Panc1 (cell line): ENCODE results near the gene C1orf159. TPM values are rescaled to one million over a fixed set of nuclear protein-coding genes. Genes with fewer than 3 reads are reported as not detected.

Experiments
- ATAC-seq: fragments of 200-7000 bp; cut with Tn5 transposase; 2 replicates; pipeline ENCODE4 v1.9.1; 2020; ENCODE audit warnings: mild to moderate bottlenecking, moderate library complexity
- BruUV-seq: library from RNA; stranded (reverse); fragments of 400-500 nt; replicated peaks from 2 replicates; lab custom pipeline; 2021; lab: Mats Ljungman, UMichigan
- CTCF ChIA-PET: fragments of 300-600 bp; sonication (Branson Sonifier 250); formaldehyde crosslinking; loops from one replicate; lab custom pipeline; 2022; ENCODE audit warnings: antibody characterized with exemption; lab: Charles Lee
- POLR2A ChIA-PET: fragments of 300-600 bp; sonication (Branson Sonifier 250); formaldehyde crosslinking; loops from one replicate; lab custom pipeline; 2022; ENCODE audit warnings: antibody characterized with exemption; lab: Charles Lee
- DNase-seq: peaks from one replicate; pipeline ENCODE4 v3.0.0-alpha.2; 2010; ENCODE audit warnings: low read depth, low spot score
- H3K27ac ChIP-seq: 2 replicates; pipeline ENCODE4 v1.5.1; 2011; ENCODE audit warnings: mild to moderate bottlenecking, low read length, inconsistent platforms
- H3K27me3 ChIP-seq: fragments of 200-500 bp; sonication (Bioruptor generic); 2 replicates; pipeline ENCODE4 v1.6.0; 2014; ENCODE audit warnings: low read length, inconsistent platforms; ENCODE audit not compliant: control insufficient read depth, insufficient read depth
- H3K36me3 ChIP-seq: fragments of 200-500 bp; sonication (Bioruptor generic); 2 replicates; pipeline ENCODE4 v1.5.1; 2014; ENCODE audit warnings: inconsistent platforms, mild to moderate bottlenecking, low read length, moderate library complexity; ENCODE audit not compliant: control insufficient read depth, insufficient read depth
- H3K4me1 ChIP-seq: 2 replicates; pipeline ENCODE4 v1.5.1; 2011; ENCODE audit warnings: inconsistent platforms, mild to moderate bottlenecking, low read length, moderate library complexity; ENCODE audit not compliant: control insufficient read depth, insufficient read depth
- H3K4me3 ChIP-seq, 2 experiments: 2 replicates each; pipeline ENCODE4 v1.5.1; 2011 to 2012; ENCODE audit warnings: low read depth in 2 of 2, low read length in 2 of 2, mild to moderate bottlenecking in 2 of 2, inconsistent platforms in 1 of 2, moderate library complexity in 1 of 2
- H3K9me3 ChIP-seq: fragments of 200-500 bp; sonication (Bioruptor generic); 2 replicates; pipeline ENCODE4 v1.5.1; 2014; ENCODE audit warnings: low read depth, mild to moderate bottlenecking, inconsistent platforms, low read length, moderate library complexity; ENCODE audit not compliant: control insufficient read depth, insufficient read depth
- POLR2AphosphoS5 ChIP-seq: IDR thresholded peaks from 2 replicates; pipeline ENCODE4 v1.6.1; 2012; ENCODE audit warnings: mild to moderate bottlenecking, low read depth, low read length, moderate library complexity
- SIN3A ChIP-seq: IDR thresholded peaks from 2 replicates; pipeline ENCODE4 v1.6.1; 2012; ENCODE audit warnings: low read depth, mild to moderate bottlenecking, low read length, moderate library complexity, borderline replicate concordance; ENCODE audit not compliant: insufficient read depth
- TCF7L2 ChIP-seq: IDR thresholded peaks from 2 replicates; pipeline ENCODE4 v1.6.1; 2011; ENCODE audit warnings: mild to moderate bottlenecking, low read depth, low read length, inconsistent platforms
- in situ Hi-C: cut with HindIII; loops from 2 replicates; pipeline ENCODE4 v1.10.0; 2016; ENCODE audit warnings: low sequenced_read_pairs, low pct_unique_long_range_greater_than_20kb
- intact Hi-C: fragments of 100-400 bp; cut with micrococcal nuclease; formaldehyde crosslinking; loops from one replicate; pipeline ENCODE4 v1.10.0; 2022; ENCODE audit not compliant: unreplicated experiment
- total RNA-seq: library from RNA; stranded (reverse); gene quantifications from one replicate; pipeline ENCODE4 v1.2.1, GENCODE V29; 2021; ENCODE audit not compliant: unreplicated experiment
- TF ChIP-seq, protein P1 (sequence below): fragments of 450-650 bp; IDR thresholded peaks from 2 replicates; pipeline ENCODE4 v1.5.1; 2017; ENCODE audit warnings: mild to moderate bottlenecking
- TF ChIP-seq, protein P2 (sequence below), 2 experiments: IDR thresholded peaks; 2 replicates each; pipeline ENCODE4 v1.6.1; 2011 to 2012; ENCODE audit warnings: low read depth in 2 of 2, control low read depth in 1 of 2, low read length in 1 of 2, mild to moderate bottlenecking in 1 of 2, moderate library complexity in 1 of 2; ENCODE audit not compliant: insufficient read depth in 1 of 2

C1orf159 gene
- total RNA-seq, 1 experiment from 2014 or later: 28.8 TPM

DNA sequence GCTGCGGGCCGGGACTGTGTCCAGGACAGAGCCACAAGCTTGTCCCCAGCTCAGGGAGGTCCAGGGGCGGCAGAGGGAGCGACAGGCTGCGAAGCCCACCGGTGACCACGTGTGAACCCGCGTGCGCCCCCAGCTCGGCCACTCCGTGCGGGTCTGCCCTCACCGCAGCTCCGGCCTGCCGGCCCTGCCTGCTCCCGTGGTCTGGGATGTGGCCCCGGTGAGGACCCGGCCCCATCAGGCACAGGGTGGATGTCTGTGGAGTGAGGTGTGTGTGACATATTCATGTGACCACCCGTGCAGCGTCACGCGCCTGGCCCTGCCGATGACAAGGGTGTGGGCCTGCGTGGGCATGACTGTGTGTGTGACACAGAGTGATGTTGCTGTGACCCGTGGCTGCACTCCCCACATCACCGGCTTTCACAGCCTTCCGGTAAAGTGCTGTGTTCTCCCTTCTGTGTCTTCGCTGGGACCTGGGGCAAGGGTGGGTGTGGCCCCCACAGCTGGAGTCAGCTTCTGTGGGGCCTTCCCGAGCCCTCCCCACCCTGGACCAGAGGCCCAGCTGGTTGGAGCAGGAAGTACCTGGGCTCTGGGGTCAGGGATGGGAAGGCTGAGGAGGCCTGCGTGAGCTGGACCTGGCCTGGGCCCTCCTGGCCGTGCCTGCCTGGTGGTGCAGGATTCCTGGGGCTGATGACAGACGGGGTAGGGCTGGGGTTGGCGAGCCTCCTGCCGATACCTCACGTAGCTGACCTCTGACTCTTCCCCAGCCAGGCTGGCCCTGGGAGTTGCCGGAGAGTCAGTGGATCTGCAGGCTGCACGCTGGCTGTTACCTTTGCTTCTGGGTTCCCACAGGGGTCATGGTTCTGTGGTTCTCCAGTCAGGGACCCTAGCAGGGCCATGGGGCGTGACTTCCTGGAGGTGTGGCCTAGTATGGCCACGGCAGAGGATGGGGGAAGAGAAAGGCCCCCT, 45.9 kb downstream of the C1orf159 start:
- intact Hi-C loops (loop anchor here (10.0 kb wide), 1 partner anchor 55 kb away; the partner anchor contains the start of gene ISG15), in situ Hi-C loops (no loop called here)
- POLR2A ChIA-PET: no interaction called here
- ATAC-seq: peak; percentile 17; the same call in 1 of the 2 replicates
- H3K4me1 ChIP-seq: peaks cover 18% of the 10 kb centered on the region
- H3K27ac ChIP-seq: peak overlapping the region; percentile 44; the same call in 1 of the 2 replicates
- no peak for DNase-seq
- BruUV-seq: no TSS peak
- TF ChIP-seq TCF7L2: no peak
- TF ChIP-seq POLR2AphosphoS5: no peak
- TF ChIP-seq, protein P1, sequence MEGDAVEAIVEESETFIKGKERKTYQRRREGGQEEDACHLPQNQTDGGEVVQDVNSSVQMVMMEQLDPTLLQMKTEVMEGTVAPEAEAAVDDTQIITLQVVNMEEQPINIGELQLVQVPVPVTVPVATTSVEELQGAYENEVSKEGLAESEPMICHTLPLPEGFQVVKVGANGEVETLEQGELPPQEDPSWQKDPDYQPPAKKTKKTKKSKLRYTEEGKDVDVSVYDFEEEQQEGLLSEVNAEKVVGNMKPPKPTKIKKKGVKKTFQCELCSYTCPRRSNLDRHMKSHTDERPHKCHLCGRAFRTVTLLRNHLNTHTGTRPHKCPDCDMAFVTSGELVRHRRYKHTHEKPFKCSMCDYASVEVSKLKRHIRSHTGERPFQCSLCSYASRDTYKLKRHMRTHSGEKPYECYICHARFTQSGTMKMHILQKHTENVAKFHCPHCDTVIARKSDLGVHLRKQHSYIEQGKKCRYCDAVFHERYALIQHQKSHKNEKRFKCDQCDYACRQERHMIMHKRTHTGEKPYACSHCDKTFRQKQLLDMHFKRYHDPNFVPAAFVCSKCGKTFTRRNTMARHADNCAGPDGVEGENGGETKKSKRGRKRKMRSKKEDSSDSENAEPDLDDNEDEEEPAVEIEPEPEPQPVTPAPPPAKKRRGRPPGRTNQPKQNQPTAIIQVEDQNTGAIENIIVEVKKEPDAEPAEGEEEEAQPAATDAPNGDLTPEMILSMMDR: no peak
- TF ChIP-seq SIN3A: no peak
- H3K27me3 ChIP-seq: no peaks in the 10 kb centered on the region
- CTCF ChIA-PET: interaction anchor here (0.7 kb wide), 1 partner anchor 95 kb away, joined by 3 read pairs; no protein-coding TSS in a partner anchor
- H3K4me3 ChIP-seq: peak overlapping the region; percentile 52 to 58
- H3K9me3 ChIP-seq: no peaks in the 10 kb centered on the region
- H3K36me3 ChIP-seq: no peaks in the 10 kb centered on the region

GRCh38 chr1:1069056-1069710, 46.7 kb downstream of the C1orf159 start:
- ChIA-PET POLR2A (interaction anchor here (0.6 kb wide), 1 partner anchor 193 kb away, joined by 7 read pairs; no protein-coding TSS in a partner anchor), CTCF (interaction anchor here (0.7 kb wide), 1 partner anchor 94 kb away, joined by 3 read pairs; no protein-coding TSS in a partner anchor)
- BruUV-seq: no TSS peak
- no peaks in the 10 kb centered on the region for H3K36me3 ChIP-seq
- intact Hi-C loops: loop anchor here (10.0 kb wide), 1 partner anchor 54 kb away; the partner anchor contains the start of gene ISG15
- H3K4me1 ChIP-seq: peaks cover 21% of the 10 kb centered on the region
- H3K4me3 ChIP-seq: peak overlapping the region; percentile 52 to 58
- no peaks in the 10 kb centered on the region for H3K27me3 ChIP-seq
- ATAC-seq (peak; percentile 64), DNase-seq (peak; percentile 61)
- TF ChIP-seq TCF7L2 (no peak), POLR2AphosphoS5 (no peak), SIN3A (no peak)
- TF ChIP-seq, protein P2, sequence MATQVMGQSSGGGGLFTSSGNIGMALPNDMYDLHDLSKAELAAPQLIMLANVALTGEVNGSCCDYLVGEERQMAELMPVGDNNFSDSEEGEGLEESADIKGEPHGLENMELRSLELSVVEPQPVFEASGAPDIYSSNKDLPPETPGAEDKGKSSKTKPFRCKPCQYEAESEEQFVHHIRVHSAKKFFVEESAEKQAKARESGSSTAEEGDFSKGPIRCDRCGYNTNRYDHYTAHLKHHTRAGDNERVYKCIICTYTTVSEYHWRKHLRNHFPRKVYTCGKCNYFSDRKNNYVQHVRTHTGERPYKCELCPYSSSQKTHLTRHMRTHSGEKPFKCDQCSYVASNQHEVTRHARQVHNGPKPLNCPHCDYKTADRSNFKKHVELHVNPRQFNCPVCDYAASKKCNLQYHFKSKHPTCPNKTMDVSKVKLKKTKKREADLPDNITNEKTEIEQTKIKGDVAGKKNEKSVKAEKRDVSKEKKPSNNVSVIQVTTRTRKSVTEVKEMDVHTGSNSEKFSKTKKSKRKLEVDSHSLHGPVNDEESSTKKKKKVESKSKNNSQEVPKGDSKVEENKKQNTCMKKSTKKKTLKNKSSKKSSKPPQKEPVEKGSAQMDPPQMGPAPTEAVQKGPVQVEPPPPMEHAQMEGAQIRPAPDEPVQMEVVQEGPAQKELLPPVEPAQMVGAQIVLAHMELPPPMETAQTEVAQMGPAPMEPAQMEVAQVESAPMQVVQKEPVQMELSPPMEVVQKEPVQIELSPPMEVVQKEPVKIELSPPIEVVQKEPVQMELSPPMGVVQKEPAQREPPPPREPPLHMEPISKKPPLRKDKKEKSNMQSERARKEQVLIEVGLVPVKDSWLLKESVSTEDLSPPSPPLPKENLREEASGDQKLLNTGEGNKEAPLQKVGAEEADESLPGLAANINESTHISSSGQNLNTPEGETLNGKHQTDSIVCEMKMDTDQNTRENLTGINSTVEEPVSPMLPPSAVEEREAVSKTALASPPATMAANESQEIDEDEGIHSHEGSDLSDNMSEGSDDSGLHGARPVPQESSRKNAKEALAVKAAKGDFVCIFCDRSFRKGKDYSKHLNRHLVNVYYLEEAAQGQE (IDR thresholded peaks at IDR 0.05; ENCODE audit: insufficient read depth in 1 of 2, low read depth in 2 of 2, low read length in 1 of 2): no peak
- TF ChIP-seq, protein P1: no peak
- H3K27ac ChIP-seq: no peak overlapping the region
- no peaks in the 10 kb centered on the region for H3K9me3 ChIP-seq
- in situ Hi-C loops: no loop called here
